ENCODE data around the gene TMX1.

The TMX1 gene

GRCh38 chr14:51294951-51295525, 55.0 kb downstream of the TMX1 start:
- ChIA-PET POLR2A (no interaction called here), CTCF (interaction anchor here (4.8 kb wide), 1 partner anchor 12 kb away, joined by 23 read pairs; no protein-coding TSS in a partner anchor)
- TF ChIP-seq, protein P1, sequence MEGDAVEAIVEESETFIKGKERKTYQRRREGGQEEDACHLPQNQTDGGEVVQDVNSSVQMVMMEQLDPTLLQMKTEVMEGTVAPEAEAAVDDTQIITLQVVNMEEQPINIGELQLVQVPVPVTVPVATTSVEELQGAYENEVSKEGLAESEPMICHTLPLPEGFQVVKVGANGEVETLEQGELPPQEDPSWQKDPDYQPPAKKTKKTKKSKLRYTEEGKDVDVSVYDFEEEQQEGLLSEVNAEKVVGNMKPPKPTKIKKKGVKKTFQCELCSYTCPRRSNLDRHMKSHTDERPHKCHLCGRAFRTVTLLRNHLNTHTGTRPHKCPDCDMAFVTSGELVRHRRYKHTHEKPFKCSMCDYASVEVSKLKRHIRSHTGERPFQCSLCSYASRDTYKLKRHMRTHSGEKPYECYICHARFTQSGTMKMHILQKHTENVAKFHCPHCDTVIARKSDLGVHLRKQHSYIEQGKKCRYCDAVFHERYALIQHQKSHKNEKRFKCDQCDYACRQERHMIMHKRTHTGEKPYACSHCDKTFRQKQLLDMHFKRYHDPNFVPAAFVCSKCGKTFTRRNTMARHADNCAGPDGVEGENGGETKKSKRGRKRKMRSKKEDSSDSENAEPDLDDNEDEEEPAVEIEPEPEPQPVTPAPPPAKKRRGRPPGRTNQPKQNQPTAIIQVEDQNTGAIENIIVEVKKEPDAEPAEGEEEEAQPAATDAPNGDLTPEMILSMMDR (IDR thresholded peaks at IDR 0.05; ENCODE audit: control extremely low read depth, extremely low read depth, low read depth, missing control alignments), result no peak
- no peak for DNase-seq (ENCODE audit: extremely low spot score)

DNA sequence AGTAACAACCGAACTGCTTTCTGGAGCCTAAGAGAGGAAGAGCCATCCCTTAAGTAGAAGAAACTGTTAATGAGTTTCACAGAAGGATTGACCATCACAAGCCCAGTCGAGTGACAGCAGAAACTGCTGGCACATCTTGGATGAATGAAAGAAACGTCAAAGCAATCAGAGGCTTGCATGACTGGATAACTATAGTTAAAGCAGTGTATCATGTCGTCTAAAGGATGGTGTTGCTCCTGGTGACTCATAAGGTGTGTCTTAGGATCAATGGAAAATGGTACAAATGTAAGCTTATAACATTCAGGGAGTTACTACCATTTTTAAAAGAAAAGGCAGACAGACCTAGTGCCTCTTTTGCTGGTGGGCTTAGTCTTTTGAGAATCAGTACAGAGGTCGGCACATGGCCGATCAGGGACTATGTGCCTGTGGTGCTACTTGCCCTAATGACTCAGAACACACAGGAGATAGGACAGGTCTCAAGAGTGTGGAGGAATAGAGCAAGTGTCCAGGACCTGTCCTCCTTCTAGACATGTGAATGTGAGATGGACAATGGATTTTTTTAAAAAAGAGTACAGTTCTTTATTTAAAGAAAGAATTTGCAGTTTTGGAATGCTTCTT, 55.7 kb downstream of the TMX1 start:
- no peak for DNase-seq (ENCODE audit: extremely low spot score)
- TF ChIP-seq, protein P1 (IDR thresholded peaks at IDR 0.05; ENCODE audit: control extremely low read depth, extremely low read depth, low read depth, missing control alignments), result no peak
- CTCF ChIA-PET, result interaction anchor here (4.8 kb wide), 1 partner anchor 12 kb away, joined by 23 read pairs; no protein-coding TSS in a partner anchor
- POLR2A ChIA-PET, result no interaction called here

GRCh38 chr14:51297066-51297465, 57.0 kb downstream of the TMX1 start:
- ChIA-PET CTCF (interaction anchor here (0.9 kb wide), 1 partner anchor 22 kb away, joined by 4 read pairs; no protein-coding TSS in a partner anchor), POLR2A (no interaction called here)
- TF ChIP-seq, protein P1 (IDR thresholded peaks at IDR 0.05; ENCODE audit: control extremely low read depth, extremely low read depth, low read depth, missing control alignments), result no peak
- no peak for DNase-seq (ENCODE audit: extremely low spot score)

GRCh38 chr14:51298895-51299294, 58.8 kb downstream of the TMX1 start:
- peak; percentile 17 for DNase-seq (ENCODE audit: extremely low spot score)
- ChIA-PET CTCF (interaction anchor here (2.1 to 4.2 kb wide), 2 partner anchors 15 to 20 kb away, joined by 4 to 23 read pairs; no protein-coding TSS in a partner anchor), POLR2A (interaction anchor here (0.6 kb wide), 1 partner anchor 14 kb away, joined by 3 read pairs; no protein-coding TSS in a partner anchor)
- TF ChIP-seq, protein P1 (IDR thresholded peaks at IDR 0.05; ENCODE audit: control extremely low read depth, extremely low read depth, low read depth, missing control alignments), result no peak

GRCh38 chr14:51302295-51303030, 62.4 kb downstream of the TMX1 start:
- ChIA-PET POLR2A (no interaction called here), CTCF (interaction anchor here (1.0 kb wide), 1 partner anchor 18 kb away, joined by 3 read pairs; no protein-coding TSS in a partner anchor)
- TF ChIP-seq, protein P1 (IDR thresholded peaks at IDR 0.05; ENCODE audit: control extremely low read depth, extremely low read depth, low read depth, missing control alignments), result no peak
- no peak for DNase-seq (ENCODE audit: extremely low spot score)

DNA sequence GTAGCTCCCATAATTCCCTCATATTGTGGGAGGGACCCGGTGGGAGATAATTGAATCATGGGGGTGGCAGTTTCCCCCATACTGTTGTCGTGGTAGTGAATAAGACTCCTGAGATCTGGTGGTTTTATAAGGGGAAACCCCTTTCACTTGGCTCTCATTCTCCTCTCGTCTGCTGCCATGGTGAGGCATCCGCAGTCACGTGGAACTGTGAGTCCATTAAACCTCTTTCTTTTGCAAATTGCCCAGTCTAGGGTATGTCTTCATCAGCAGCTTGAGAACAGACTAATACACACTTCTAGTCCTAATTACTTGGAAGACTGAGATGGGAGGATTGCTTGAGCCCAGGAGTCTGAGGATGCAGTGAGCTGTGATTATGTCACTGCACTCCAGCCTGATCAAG, 64.4 kb downstream of the TMX1 start:
- TF ChIP-seq, protein P1 (IDR thresholded peaks at IDR 0.05; ENCODE audit: control extremely low read depth, extremely low read depth, low read depth, missing control alignments), result no peak
- ChIA-PET POLR2A (no interaction called here), CTCF (interaction anchor here (1.3 kb wide), 1 partner anchor 21 kb away, joined by 5 read pairs; no protein-coding TSS in a partner anchor)
- no peak for DNase-seq (ENCODE audit: extremely low spot score)
